HG03135 (cell line): ENCODE data around the gene AURKAIP1.

Experiments
- ATAC-seq: cut with Tn5 transposase; IDR thresholded peaks from one replicate; pipeline ENCODE4 v1.9.1; 2021; ENCODE audit warnings: mild to moderate bottlenecking, moderate library complexity; ENCODE audit not compliant: unreplicated experiment

Gene AURKAIP1

GRCh38 chr1:1361982-1362423, 13.0 kb downstream of the AURKAIP1 start:
- ATAC-seq = no peak

GRCh38 chr1:1361233-1361981, 13.6 kb downstream of the AURKAIP1 start:
- ATAC-seq = no peak

DNA sequence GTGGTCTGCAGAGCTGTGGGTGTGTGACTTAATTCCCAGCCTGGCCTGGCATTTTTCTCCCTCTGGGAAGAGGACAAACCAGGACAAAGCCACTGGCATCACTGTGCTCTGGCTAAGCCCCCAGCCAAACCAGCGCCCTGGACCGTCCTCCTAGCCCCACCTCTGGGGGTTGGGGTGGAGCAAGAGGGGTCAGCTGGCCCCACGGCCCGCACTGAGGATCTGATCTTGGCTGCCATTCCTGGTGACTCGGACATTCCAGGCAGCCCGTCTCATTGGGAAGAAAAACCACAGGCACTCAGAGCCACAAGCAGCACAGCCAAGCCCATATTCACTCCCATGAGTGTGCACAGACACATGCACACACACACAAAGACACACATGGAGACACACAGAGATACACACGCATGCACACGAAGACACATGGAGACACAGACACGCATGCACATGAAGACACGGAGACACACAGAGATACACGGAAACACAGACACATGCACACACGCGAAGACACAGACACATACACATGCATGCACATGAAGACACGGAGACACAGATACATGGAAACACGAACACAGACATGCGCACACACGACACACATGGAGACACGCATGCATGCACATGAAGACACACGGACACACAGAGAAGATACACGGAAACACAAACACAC, 14.4 kb downstream of the AURKAIP1 start:
- no peak for ATAC-seq

DNA sequence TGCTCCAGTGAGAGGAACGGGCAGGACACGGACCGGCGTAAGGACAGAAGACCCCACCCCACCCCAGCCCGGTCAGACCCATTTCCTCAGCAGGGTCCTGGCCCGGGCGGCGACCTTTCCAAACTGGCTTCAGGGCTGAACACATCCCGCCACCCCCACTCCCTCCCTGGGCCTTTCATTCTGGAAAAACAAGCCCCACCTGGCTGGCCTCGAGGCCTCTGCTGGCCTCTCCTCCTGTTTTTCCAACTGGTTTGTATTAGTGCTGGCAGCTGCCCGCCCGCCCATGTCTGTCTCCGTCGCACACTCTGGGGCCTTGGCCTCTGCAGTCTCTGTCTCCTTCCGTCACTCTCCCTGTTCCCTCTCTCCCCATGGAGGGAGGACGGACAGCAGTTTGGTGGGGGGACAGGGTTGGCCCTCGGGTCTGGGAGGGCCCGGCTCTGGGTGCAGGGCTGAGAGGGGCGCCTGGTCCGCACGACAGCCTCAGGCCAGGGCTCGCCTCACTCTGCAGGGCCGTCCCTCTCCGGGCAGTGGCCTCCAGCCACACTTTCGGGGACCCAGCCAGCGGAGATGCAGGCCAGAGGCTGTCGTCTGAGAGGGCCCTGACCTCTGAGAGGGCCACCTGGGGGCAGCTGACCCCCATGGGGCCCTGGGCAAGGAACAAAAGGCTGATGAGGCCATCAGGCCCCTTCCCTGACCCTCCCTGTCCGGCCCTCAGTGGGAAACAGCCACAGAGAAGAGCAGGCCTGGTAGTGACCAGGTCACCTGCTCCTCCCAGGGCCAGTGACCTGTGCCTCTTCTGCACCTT, 15.1 kb downstream of the AURKAIP1 start:
- ATAC-seq = no peak

GRCh38 chr1:1359308-1359663, 15.7 kb downstream of the AURKAIP1 start:
- no peak for ATAC-seq

DNA sequence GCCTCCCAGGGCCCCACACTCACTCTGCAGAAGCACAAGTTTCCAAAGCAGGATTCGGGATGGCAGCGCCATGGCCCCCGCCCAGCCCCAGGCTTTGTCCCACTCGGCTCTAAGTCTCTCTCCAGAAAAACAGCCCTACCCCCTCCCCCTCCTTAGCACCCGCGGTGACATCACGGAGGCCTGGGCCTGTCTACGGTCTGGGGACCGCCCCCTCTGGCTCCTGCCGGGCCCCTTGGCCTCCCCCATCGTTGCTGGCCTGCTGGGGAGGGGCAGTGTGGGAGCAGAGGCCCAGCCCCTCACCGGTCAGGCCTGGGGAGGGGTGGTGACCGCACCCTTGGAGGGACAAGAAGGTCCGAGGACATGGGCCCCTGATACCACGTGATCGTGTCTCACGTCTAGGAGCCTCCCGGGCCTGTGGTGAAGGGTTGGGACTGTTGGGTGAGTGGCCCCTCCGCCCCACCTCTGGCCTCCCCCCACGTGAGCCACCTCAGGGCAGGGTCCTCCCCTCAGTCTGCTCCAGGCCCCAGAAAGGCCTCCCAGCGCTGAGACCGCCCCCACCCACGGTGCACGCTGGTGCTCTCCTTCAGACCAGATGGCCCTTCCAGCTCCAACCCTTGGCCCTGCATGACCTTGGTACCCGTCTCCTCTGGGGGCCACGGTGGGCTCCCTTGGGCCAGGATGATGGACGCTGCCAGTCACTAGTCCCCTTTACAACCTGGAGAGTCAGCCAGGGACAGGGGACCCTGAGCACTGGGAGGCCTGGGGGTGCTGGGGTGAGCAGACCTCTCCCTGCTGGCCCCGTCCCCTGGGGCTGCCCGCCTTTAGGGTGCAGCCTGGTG, 16.4 kb downstream of the AURKAIP1 start, which contains the start of gene MXRA8:
Gene MXRA8 (minus strand): TSS at position 123 of the 839 bp plus-strand sequence. CDS start 51 bp downstream, at position 72.
- no peak for ATAC-seq

DNA sequence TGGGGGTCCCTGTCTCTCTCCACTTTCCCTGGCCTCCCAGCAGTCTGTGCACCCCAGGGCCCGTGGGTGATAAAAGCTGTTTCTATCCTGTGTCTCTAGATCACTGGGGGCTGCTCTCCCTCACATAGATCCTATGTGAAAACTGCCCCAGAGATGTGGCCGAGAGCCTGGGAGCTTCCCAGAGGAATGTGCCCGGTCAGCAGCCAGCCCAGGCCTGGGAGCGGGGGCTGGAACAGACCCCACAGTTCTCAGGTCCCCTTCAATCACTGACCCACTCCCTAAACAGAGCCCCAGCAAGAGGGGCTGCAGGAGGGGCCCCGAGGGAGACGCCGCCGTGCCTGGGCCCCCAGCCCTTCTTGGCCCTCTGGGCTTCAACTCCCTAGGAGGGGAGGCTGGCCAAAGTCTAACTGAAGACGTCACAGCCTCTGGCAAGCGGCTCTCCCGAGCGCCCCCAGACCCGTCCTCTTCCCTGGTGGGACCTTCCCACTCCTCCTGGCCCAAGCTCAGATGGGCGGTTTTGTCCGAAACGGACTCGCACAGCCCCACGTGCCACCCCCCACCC, 17.1 kb downstream of the AURKAIP1 start:
- no peak for ATAC-seq

- ATAC-seq = no peak
Measured at GRCh38 chr1:1356796-1357401, 18.1 kb downstream of the AURKAIP1 start.

GRCh38 chr1:1356166-1356795, 18.7 kb downstream of the AURKAIP1 start:
- no peak for ATAC-seq

DNA sequence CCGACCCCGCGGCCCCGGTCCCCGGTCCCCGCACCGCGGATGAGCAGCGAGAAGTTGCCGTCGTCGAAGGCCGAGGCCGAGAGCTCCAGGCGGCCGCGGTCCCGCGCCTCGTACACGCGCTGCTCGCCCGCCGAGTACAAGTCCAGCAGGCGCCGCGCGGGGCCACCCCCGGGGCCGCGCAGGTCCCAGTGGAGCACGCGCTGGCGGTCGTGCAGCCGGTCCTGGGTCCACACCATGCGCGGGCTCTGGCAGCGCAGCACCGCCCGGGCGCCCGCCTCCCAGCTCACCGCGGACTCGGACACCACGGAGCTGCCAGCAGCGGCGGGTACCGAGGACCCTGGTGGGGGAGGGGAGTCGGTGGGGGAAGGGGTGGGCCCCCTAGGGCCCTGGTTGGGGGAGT, 19.6 kb downstream of the AURKAIP1 start:
- no peak for ATAC-seq

DNA sequence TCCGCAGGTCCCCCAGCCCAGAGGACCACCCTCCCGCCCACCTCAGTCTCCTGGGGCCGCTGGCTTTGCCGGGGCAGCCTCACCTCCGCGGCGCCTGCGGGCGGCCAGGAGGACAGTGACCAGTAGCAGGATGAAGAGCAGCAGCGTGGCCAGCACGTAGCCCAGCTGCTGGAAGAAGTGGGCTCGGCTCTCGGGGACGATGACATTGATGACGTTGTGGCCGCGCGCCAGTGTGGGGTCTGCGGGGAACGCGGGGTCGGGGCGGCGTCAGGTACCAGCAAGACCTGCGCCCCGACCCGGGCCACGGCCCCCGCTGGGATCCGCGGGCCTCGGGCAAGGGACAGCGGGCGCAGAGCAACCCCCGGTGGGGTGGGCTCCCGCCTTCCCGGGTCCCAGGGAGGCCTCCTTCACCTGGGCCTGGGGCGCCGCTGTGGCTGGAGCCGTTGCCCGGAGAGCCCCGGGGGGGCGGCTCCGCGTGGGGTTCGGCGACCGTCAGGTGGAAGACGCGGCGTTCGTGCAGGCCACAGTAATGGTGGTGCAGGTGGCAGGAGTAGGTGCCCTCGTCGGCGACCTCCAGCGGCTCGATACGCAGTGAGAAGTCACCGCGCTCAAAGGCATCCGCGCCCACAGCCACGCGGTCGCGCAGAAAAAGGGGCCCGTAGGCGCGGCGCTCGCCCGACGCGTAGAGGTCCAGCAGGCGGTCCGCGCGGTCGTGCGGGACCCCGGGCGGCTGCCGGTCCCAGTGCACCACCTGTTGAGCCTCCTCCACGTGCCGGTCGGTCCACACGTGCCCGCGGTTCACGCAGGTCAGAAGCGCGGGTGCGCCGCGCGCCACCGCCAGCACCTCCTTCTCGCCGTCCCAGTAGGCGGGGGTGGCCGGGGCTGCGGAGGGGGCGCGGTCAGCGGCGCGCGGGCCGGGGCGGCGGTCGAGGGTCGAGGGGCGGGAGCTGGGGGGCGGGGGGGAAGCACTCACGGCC, 20.4 kb downstream of the AURKAIP1 start:
- ATAC-seq = no peak

DNA sequence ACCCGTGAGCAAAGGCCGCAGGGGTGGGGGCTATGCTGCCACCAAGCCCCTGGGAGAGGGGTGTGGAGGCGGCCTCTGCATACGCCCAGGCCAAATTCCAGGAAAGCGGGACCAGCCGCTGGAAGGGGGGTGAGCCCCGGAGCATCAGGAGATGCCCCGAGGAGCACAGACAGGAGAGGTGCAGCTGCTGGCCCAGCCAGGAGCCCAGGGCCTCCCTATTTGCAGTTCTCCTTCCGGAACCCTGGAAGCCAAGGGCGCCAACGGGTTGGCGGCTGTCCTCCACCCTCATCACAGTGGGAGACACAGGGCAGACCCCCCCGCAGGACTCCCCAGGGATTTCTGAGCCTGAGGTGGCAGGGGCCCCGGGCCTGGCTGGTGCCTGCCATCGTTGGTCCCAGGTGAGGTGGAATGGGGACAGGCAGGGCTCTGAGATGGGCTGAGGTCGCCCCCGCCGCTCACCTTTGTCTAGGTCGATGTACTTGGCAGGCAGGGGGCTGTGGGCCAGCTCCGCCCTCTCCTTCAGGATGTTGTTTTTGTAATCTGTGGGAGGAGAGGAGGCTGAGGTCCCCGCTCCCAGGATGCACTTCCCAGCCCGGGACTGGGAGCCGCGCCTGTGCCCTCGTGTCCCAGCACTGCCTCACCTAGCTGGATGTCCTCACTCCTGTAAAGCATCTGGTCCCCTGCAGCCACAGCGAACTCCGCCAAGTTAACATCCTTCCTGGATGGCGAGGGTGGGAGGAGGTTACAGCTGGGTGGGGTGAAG, 21.4 kb downstream of the AURKAIP1 start:
- ATAC-seq = no peak

DNA sequence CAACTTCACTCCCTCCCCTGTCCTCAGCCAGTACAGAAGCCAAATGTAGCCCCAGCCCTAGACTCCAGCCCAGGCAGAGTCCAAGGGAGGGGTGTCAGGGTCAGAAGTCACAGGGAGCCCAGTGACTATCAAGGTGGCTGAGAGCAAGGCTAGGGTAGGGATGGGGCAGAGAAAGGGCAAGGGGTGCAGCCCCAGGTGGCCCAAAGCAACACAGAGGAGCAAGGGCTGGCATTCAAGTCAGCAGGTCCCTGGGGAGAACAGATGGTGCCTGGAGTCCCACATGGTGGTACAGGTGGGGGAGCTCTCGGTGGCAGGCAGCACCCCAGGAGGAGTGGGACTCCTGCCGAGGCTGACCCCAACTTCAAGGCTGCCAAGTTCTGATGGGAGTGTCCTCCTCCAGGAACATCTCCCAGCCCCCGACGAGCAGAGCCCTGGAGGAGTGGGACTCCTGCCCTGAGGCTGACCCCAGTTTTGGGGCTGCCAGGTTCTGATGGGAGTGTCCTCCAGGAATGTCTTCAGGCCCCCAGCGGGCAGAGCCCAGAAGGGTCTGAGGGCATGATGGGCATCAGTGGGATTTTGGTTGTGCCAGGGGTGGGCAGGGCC, 22.1 kb downstream of the AURKAIP1 start:
- ATAC-seq = no peak

DNA sequence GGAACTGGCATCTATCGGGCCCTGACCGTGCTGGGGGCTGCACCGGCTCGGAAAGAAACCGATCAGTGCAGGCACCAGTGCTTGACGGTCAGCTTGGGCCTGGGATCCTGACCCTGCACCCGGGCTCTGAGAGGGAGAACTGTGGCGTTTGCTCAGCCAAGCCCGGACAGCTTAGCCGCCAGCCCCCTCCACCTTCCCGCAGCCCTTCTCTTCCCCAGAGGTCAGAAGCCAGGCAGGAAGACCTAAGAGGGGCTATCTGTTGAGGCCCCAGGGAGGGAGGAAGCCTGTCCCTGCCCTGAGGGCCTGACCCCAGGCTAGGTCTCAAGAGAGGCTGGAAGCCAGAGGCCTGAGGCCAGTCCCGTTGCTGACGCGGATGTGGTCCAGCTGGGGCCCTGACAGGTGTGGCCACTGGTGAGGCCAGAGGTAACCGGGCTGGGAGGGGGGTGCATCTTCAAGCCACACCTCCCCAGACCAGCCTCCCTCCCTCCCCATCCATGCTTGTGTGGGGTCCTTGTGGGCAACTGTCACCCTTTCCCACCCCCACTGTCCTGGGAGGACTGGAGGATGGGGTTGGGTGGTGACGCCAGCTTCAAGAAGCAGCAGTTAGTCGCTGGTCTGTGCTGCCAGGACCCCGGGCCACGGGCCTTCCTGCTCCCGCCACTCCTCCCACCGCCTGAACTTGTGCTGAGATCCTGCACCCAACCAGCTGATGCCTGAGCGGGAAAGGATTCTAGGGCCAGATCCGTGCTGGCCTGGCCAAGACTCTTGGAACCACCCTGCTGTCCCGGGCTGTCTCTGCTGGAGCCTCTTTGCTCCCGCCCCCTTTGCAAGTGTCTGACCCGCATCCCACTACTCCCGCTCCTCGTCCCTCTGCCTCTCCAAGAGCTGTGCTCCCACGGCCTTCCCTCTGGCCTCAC, 23.2 kb downstream of the AURKAIP1 start:
- no peak for ATAC-seq

GRCh38 chr1:1349256-1350012, 25.6 kb downstream of the AURKAIP1 start, which contains the start of gene DVL1:
TSS of gene DVL1 (minus strand) at chr1:1349418. CDS start at chr1:1349065, 353 bp downstream.
- peak; percentile 51 for ATAC-seq
